Right atrium auricular region (tissue), 2 donors: ENCODE results near the gene DOCK1. TPM values are rescaled to one million over a fixed set of nuclear protein-coding genes. Genes with fewer than 3 reads are reported as not detected.
A peak's percentile ranks its signal among the peaks of the same experiment; 100 is the strongest.
"Not testable (repeated sequence)": the region's sequence is repeated elsewhere in the genome, so short reads cannot be mapped to it uniquely, and the experiment has no call there.

Experiments
- DNase-seq: peaks from one replicate; pipeline ENCODE4 v3.0.0-alpha.2; 2019; ENCODE audit warnings: low spot score
- H3K27ac ChIP-seq, 2 donors: fragments of 200-600 bp; sonication (generic); 1 replicate in 1 of 2; 2 replicates in 1 of 2; pipeline ENCODE4 v1.5.1; 2016 to 2019
- H3K27me3 ChIP-seq, 2 donors: fragments of 200-600 bp; sonication (generic); one replicate each; pipeline versions ENCODE4 v1.5.1 to v1.6.0; 2017 to 2019
- H3K36me3 ChIP-seq: fragments of 200-600 bp; sonication (generic); one replicate; pipeline ENCODE4 v1.5.1; 2016
- H3K4me1 ChIP-seq, 2 donors: fragments of 200-600 bp; sonication (generic); one replicate each; pipeline versions ENCODE4 v1.5.1 to v1.6.0; 2017 to 2019
- H3K4me3 ChIP-seq, 2 donors: fragments of 200-600 bp; sonication (generic); 1 replicate in 1 of 2; 2 replicates in 1 of 2; pipeline ENCODE4 v1.5.1; 2017 to 2019; ENCODE audit warnings: mild to moderate bottlenecking in 1 of 2, moderate library complexity in 1 of 2
- H3K9me3 ChIP-seq, 2 donors: fragments of 200-600 bp; sonication (generic); one replicate each; pipeline ENCODE4 v1.5.1; 2019
- total RNA-seq, 2 donors: library from RNA; depleted of rRNA; stranded (reverse); fragments of >200 nt; gene quantifications; one replicate each; pipeline ENCODE4 v1.1.0, GENCODE V29; 2016
- TF ChIP-seq, protein P1 (sequence below), 2 donors: fragments of 200-600 bp; sonication (generic); IDR thresholded peaks; one replicate each; pipeline ENCODE4 v1.5.1; 2019; ENCODE audit warnings: antibody characterized with exemption in 2 of 2

DOCK1 gene
- total RNA-seq, 2 donors from 2014 or later: 13.0 to 16.8 TPM

DNA sequence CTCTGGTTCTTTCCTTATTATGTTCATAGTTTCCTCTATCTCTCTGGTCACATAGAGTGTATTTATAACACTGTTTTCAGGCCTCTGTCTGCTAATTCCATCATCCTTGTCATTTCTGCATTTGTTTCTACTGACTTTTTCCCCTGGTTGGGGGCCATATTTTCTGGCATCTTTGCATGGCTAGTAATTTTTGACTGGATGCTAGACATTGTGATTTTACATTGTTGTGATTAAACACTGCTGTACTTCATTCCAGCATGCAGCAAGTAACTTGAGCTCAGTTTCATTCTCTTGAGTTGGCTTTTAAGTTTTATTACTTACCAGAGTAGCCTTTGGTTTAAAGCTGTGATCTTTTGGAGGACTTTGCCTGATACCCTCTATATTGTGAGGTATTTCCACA, 6.8 kb upstream of the DOCK1 start:
- Histone ChIP-seq H3K4me1 (no peaks in the 10 kb centered on the region), H3K27me3 (no peaks in the 10 kb centered on the region), H3K36me3 (no peaks in the 10 kb centered on the region), H3K4me3 (no peak overlapping the region), H3K27ac (no peak overlapping the region), H3K9me3 (peaks cover 0 to 16% of the 10 kb centered on the region in 2 donors)
- no peak for DNase-seq
- TF ChIP-seq, protein P1, sequence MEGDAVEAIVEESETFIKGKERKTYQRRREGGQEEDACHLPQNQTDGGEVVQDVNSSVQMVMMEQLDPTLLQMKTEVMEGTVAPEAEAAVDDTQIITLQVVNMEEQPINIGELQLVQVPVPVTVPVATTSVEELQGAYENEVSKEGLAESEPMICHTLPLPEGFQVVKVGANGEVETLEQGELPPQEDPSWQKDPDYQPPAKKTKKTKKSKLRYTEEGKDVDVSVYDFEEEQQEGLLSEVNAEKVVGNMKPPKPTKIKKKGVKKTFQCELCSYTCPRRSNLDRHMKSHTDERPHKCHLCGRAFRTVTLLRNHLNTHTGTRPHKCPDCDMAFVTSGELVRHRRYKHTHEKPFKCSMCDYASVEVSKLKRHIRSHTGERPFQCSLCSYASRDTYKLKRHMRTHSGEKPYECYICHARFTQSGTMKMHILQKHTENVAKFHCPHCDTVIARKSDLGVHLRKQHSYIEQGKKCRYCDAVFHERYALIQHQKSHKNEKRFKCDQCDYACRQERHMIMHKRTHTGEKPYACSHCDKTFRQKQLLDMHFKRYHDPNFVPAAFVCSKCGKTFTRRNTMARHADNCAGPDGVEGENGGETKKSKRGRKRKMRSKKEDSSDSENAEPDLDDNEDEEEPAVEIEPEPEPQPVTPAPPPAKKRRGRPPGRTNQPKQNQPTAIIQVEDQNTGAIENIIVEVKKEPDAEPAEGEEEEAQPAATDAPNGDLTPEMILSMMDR (IDR thresholded peaks at IDR 0.05): no peak

DNA sequence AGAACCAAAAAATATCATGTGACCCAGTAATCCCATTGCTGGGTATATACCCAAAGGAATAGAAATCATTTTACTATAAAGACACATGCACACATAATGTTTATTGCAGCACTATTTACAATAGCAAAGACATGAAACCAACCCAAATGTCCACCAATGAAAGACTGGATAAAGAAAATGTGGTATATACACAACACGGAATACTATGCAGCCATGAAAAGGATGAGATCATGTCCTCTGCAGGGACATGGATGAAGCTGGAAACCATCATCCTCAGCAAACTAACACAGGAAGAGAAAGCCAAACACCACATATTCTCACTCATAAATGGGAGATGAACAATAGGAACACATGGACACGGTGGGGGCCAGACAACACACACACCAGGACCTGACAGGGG, 5.7 kb upstream of the DOCK1 start:
- not testable (repeated sequence) for H3K4me1 ChIP-seq, H3K4me3 ChIP-seq, H3K36me3 ChIP-seq, H3K27me3 ChIP-seq, DNase-seq, H3K27ac ChIP-seq
- H3K9me3 ChIP-seq: peaks cover 0 to 16% of the 10 kb centered on the region in 2 donors

DNA sequence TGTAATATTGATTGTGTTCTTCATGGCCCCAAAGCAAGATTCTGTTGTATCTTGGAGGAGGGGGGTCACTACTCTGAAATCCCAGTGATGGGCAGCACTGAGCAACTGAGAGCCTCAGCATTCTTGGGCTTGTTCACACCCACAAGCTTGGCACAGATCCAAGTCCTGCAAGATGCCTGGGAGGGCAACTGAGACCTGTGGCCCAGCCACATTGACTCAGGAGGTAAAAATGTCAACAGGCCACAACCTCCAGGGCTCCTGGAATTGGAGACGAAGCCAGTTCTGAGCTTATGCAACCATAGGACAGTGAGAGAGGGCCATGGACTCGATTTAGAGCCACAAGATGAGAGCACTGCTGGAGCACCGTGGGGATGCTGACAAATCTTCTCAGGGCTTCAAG, 3.1 kb upstream of the DOCK1 start:
- TF ChIP-seq, protein P1 (IDR thresholded peaks at IDR 0.05): no peak
- DNase-seq: no peak
- Histone ChIP-seq H3K4me1 (peaks cover 0 to 23% of the 10 kb centered on the region in 2 donors), H3K36me3 (no peaks in the 10 kb centered on the region), H3K9me3 (peaks cover 0 to 16% of the 10 kb centered on the region in 2 donors), H3K4me3 (no peak overlapping the region), H3K27me3 (no peaks in the 10 kb centered on the region), H3K27ac (no peak overlapping the region)

DNA sequence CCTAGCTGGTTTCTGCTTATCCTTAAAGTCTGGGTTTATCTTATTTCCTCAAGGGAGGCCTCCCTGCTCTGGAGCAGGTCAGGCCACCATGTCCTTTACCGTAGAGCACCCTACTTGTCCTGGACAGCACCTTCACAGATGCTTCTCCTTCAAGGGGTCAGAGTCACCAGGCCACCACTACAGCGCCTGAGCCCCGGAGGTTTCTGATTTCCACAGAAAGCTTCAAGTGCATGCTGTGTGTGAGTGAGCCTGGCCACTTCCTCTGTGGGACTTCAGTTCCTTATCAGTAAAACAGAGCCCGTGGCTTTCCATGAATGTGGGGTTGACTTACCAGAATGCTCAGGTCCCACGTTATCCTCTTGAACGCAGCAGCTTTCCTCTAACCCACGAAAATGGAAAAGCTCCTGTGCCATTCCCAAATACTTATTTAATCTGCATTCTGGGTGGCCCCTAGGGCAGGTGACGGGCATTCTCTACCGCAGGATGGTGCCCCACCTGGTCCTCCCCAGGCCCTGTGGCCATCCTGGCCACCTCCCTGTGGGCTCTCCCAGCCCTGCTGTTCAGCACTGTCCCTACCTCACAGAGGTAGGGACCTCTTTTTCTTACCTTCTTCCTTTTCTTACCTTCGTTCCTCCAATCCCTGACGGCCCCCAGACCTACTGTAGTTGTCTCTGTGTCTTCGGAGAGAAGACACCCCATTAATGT, 1.4 kb upstream of the DOCK1 start:
- no peaks in the 10 kb centered on the region for H3K36me3 ChIP-seq
- H3K27me3 ChIP-seq: no peaks in the 10 kb centered on the region
- TF ChIP-seq, protein P1 (IDR thresholded peaks at IDR 0.05): no peak
- peaks cover 0 to 37% of the 10 kb centered on the region in 2 donors for H3K4me1 ChIP-seq
- H3K9me3 ChIP-seq: peaks cover 0 to 2% of the 10 kb centered on the region in 2 donors
- H3K27ac ChIP-seq: no peak overlapping the region
- no peak for DNase-seq
- H3K4me3 ChIP-seq: no peak overlapping the region

DNA sequence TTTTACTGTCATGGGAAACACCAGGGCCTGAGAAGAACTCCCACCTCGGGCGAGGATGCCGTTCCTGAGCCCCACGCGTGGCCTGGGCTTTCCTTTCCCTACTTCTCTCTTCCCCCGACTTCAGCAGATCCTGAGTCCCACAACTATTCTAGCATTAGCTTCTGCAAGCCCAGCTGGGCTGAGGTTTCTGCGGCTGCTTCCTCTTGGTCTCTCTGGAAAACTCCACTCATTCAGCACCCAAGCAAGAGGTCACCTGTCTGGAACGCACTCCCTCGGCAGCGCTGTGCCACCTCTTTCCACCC, 761 bp upstream of the DOCK1 start:
- H3K27ac ChIP-seq: no peak overlapping the region
- DNase-seq: no peak
- H3K4me3 ChIP-seq: peak overlapping the region in 1 of 2 donors; percentile 85
- no peaks in the 10 kb centered on the region for H3K27me3 ChIP-seq
- no peaks in the 10 kb centered on the region for H3K9me3 ChIP-seq
- TF ChIP-seq, protein P1 (IDR thresholded peaks at IDR 0.05): no peak
- no peaks in the 10 kb centered on the region for H3K36me3 ChIP-seq
- peaks cover 0 to 41% of the 10 kb centered on the region in 2 donors for H3K4me1 ChIP-seq

DNA sequence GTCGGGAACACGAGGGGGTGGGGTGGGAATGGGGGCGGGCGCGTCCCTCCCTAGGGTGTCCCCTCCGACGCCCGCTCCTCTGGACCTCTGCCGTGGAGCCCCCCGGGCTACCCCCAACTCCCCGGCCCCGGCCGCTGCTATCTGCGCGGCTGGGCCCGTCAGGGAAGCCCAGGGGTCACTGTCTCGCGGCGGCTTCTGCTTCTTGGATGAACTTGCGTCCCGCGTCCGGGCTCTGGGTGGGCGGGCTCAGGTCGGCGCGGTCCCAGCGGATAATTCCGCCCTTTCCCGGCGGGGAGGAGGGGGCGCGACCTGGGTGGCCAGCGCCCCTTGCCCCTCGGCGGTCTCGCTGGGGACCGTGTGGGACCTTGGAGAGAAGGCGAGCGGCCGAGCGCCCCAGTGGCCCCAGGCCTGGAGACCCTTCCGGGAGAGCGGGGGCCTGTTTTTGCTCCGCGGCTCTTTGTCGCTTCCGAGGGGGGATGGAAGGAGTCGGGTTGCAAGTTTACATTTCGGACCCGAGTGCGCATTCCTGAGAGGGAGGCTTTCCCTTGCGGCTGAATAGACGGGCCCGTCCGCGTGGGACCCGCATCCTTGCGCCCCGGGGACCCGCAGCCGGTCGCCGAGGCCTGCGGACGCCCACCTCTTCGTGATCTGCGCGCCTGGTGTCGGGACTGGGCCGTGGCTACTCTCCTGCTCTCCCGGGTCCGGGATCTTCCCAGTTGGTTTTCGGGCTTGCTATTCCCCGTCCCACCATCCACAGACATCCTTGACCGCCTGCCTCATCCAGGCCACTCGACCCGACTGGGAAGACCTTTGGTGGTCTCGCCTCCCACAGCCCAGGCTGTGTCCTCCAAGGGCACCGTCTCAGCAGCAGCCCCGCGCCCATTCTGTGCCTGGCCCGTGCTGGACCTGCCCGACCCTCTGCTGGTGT, 812 bp downstream of the DOCK1 start:
- TF ChIP-seq, protein P1 (IDR thresholded peaks at IDR 0.05): no peak
- Histone ChIP-seq H3K4me1 (peaks cover 0 to 41% of the 10 kb centered on the region in 2 donors), H3K9me3 (no peaks in the 10 kb centered on the region), H3K27me3 (no peaks in the 10 kb centered on the region), H3K4me3 (peak overlapping the region; percentile 70 to 85), H3K27ac (peak overlapping the region; percentile 60 to 85), H3K36me3 (no peaks in the 10 kb centered on the region)
- DNase-seq: no peak
